GM13977 (cell line): Measurements from ENCODE around the gene SPAG5.

Experiments
- DNase-seq: peaks from one replicate; pipeline ENCODE4 v3.0.0; 2012; ENCODE audit warnings: low spot score
- in situ Hi-C: fragments of 300-500 bp; cut with MboI; formaldehyde crosslinking; loops from one replicate; pipeline ENCODE4 v1.12.0; 2022; ENCODE audit warnings: low sequenced_read_pairs, low pct_unique_long_range_greater_than_20kb, mixed read lengths, inconsistent platforms; ENCODE audit not compliant: unreplicated experiment
- TF ChIP-seq, protein P1 (sequence below): IDR thresholded peaks from 2 replicates; pipeline ENCODE4 v1.5.1; 2012; ENCODE audit warnings: mild to moderate bottlenecking, control low read depth; ENCODE audit not compliant: insufficient read depth; ENCODE audit errors: extremely low read depth, missing control alignments

SPAG5 gene

DNA sequence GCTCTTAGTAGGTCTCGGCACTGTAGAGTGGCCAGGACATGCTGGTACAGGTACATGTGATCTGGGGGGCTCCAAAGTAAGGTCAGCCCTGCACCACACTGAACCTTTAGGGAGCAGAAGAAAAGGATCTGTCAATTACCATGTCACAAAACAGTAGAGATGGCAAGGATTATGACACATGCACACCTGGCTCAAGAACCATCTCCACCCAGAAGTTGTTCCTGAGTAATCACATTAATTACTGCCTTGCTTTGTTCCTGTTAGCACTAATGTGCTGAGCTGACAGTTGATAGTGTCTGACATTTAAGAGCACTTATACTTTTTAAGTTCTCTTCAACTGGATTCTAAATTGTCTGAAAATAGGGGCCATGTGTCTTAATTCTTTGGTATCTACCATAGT lies 36.7 kb upstream of the SPAG5 start:
- in situ Hi-C loops = no loop called here
- TF ChIP-seq, protein P1, sequence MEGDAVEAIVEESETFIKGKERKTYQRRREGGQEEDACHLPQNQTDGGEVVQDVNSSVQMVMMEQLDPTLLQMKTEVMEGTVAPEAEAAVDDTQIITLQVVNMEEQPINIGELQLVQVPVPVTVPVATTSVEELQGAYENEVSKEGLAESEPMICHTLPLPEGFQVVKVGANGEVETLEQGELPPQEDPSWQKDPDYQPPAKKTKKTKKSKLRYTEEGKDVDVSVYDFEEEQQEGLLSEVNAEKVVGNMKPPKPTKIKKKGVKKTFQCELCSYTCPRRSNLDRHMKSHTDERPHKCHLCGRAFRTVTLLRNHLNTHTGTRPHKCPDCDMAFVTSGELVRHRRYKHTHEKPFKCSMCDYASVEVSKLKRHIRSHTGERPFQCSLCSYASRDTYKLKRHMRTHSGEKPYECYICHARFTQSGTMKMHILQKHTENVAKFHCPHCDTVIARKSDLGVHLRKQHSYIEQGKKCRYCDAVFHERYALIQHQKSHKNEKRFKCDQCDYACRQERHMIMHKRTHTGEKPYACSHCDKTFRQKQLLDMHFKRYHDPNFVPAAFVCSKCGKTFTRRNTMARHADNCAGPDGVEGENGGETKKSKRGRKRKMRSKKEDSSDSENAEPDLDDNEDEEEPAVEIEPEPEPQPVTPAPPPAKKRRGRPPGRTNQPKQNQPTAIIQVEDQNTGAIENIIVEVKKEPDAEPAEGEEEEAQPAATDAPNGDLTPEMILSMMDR = no peak

DNA sequence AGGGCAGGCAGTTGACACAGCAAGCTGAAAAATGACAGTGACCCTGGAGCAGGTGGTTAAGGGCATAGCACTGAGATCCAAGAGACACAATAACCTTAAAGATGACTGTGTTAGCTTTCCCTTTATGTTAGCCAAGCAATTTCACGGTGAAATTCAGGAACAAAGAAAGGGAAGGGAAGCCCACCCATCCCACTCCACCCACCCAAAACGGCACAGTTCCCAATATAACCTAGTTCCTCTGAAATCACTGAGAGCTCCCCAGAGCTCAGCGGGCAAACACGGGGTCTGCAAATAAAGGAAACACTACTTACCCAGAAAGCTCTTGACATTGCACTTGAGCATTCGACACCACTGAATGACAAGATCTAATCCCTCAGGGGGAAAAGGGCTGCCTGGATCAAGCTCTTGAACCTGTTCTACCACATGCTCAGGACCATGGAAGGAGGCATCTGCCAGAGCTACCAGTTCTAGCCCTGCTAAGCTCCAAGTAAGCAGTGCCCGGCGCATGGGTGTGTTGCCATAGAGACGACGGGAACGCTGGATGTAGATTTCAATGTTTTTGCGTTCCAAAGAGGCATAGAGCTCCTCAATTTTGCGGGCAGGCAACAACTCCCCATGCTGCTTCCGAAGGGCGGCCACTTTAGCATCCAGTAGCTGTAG lies 35.5 kb upstream of the SPAG5 start:
- in situ Hi-C loops = no loop called here
- TF ChIP-seq, protein P1 = no peak
- DNase-seq = no peak

More for the DNA sequence above, 36.7 kb upstream of the SPAG5 start:
- DNase-seq = no peak

GRCh38 chr17:28626818-28627217 lies 28.0 kb upstream of the SPAG5 start:
- in situ Hi-C loops = no loop called here
- no peak for DNase-seq
- TF ChIP-seq, protein P1 = no peak

DNA sequence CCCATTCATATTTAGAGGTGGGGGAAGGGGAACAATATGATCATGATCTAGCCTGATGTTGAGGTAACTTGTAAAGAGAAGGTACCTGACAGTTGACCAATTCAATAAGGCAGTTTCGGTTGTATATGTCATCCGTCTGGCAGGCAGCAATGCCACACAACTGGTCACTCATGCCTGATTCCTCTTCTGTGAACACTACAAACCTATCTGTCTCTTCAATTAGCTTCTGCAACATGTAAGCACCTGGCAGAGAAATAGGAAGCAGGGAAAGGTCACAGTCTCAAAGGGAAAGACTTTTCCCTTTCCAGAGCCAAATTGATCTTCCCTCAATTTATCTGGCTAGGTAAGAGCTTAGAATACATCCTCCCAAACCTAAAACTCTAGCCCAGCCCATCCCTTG lies 25.3 kb upstream of the SPAG5 start:
- in situ Hi-C loops = no loop called here

GRCh38 chr17:28623696-28624095 lies 24.9 kb upstream of the SPAG5 start:
- DNase-seq = no peak
- in situ Hi-C loops = no loop called here
- TF ChIP-seq, protein P1 = no peak

More for the DNA sequence above, 25.3 kb upstream of the SPAG5 start:
- TF ChIP-seq, protein P1 = no peak
- DNase-seq = no peak

DNA sequence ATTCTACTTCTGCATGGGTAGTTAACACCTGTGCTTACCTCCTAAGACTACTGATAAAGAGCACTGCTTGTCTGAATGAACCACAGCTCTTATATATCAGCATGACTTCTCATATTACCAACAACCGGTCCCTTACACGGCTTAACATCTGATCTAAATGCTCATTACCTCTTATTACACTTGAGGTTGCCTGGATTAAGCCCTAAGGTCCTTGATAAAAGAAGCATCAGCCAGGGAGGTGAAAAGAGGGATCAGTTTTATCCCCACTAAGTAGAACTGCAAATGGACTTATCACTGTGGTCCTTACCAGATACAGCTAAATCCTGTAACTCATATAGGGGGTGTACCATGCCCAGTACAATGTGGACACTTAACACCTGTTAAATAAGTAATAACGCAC lies 23.4 kb upstream of the SPAG5 start:
- TF ChIP-seq, protein P1 = no peak
- in situ Hi-C loops = no loop called here
- DNase-seq = no peak
